ENCODE measurements around the gene MAFB. TPM values are rescaled to one million over a fixed set of nuclear protein-coding genes. Genes with fewer than 3 reads are reported as not detected.

Gene MAFB
- total and polyA plus RNA-seq, 12 donors: 7.5 to 79.0 (median 37.6) TPM

DNA sequence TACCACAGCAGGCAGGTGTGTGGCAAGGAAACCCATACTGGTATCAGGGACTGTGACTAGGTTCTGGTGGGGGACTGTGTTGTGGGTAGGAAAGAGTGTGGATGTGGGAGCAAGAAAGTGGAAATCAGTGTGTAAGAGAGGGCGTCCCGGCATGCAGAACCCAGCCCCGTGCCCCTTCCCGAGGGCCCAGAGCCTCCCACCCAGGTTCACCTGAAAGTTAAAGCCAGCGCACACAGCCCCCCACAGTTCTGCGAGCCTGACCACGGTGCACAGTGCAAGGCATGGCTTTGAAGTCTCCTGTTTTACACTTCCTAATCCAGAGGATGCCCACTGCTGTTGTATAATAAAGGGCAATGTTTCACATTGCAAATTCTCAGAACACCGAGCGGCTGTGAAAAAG lies 22.7 kb downstream of the MAFB start:
- intact Hi-C loops (cut with DNase I): no loop called here
- H3K9me3 ChIP-seq (replicated peaks in 1 of 3): no peaks in the 10 kb centered on the region
- H3K36me3 ChIP-seq (replicated peaks in 1 of 2): no peaks in the 10 kb centered on the region
- H3K4me1 ChIP-seq (replicated peaks in 1 of 2): no peaks in the 10 kb centered on the region
- H3K27ac ChIP-seq: no peak overlapping the region
- WGBS, 4 donors: 82 to 92% (median 86%) methylated on average over 9 of the region's 9 CpGs
- H3K27me3 ChIP-seq: no peaks in the 10 kb centered on the region
- no peak for TF ChIP-seq POLR2A (IDR thresholded peaks at IDR 0.05)
- no peak for DNase-seq
- H3K4me3 ChIP-seq: no peak overlapping the region

GRCh38 chr20:40664891-40665290 lies 24.1 kb downstream of the MAFB start:
- H3K4me3 ChIP-seq: no peak overlapping the region
- TF ChIP-seq, protein P1, sequence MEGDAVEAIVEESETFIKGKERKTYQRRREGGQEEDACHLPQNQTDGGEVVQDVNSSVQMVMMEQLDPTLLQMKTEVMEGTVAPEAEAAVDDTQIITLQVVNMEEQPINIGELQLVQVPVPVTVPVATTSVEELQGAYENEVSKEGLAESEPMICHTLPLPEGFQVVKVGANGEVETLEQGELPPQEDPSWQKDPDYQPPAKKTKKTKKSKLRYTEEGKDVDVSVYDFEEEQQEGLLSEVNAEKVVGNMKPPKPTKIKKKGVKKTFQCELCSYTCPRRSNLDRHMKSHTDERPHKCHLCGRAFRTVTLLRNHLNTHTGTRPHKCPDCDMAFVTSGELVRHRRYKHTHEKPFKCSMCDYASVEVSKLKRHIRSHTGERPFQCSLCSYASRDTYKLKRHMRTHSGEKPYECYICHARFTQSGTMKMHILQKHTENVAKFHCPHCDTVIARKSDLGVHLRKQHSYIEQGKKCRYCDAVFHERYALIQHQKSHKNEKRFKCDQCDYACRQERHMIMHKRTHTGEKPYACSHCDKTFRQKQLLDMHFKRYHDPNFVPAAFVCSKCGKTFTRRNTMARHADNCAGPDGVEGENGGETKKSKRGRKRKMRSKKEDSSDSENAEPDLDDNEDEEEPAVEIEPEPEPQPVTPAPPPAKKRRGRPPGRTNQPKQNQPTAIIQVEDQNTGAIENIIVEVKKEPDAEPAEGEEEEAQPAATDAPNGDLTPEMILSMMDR (IDR thresholded peaks at IDR 0.05): no peak
- TF ChIP-seq POLR2A (IDR thresholded peaks at IDR 0.05): no peak
- no peaks in the 10 kb centered on the region for H3K9me3 ChIP-seq (replicated peaks in 1 of 3)
- WGBS, 4 donors: 90 to 96% (median 94%) methylated on average over 5 of the region's 5 CpGs
- no peak overlapping the region for H3K27ac ChIP-seq
- H3K4me1 ChIP-seq (replicated peaks in 1 of 2): no peaks in the 10 kb centered on the region
- no peaks in the 10 kb centered on the region for H3K36me3 ChIP-seq (replicated peaks in 1 of 2)
- DNase-seq: no peak
- intact Hi-C loops (cut with DNase I): no loop called here
- H3K27me3 ChIP-seq: no peaks in the 10 kb centered on the region

DNA sequence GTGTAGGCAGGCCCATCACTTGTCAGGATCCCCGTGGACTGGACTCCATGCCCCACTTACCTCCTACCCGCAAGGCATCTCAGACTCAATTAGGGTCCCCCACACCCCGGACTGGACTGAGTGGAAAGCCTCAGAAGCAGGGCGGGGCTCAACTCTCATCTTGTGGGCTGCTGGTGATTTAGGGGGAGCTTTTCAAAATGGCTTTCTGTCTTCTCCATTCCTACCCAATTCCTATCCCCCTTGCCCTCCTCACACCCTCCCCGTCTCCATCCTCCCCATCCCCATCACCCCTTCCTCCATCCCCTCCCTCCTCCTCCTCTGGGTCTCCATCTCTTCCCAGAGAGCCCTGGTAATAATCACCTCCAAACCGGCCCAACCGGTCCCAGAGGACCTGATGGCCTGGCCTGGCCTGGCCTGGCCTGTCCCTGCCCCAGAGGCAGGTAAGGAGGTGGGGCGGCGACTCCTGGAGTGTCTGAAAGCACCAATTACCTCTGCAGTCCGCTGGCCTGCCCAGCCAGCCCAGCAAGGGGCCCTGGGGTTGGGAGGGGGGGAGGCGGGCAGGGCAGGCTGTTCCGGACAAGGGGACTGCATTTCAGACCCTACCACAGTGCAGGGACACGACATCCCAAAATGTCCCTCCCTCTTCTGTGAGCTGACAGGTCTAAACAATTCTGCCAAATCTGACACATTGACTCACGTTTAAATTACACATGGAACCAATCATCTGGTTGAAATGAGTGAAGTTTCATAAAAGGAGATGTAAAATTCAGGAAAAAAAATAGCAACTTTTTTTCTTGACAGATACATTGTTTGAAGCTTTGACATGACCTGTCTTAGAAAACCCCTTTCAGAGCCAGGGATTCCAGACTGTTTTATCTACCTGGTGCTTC lies 24.8 kb downstream of the MAFB start:
- Histone ChIP-seq H3K4me1 (replicated peaks in 1 of 2) (no peaks in the 10 kb centered on the region), H3K27ac (no peak overlapping the region), H3K36me3 (replicated peaks in 1 of 2) (no peaks in the 10 kb centered on the region), H3K9me3 (replicated peaks in 1 of 3) (no peaks in the 10 kb centered on the region), H3K4me3 (no peak overlapping the region), H3K27me3 (no peaks in the 10 kb centered on the region)
- DNase-seq: no peak
- TF ChIP-seq POLR2A (IDR thresholded peaks at IDR 0.05): no peak
- TF ChIP-seq, protein P1 (IDR thresholded peaks at IDR 0.05): no peak
- 86 to 88% (median 87%) methylated on average over 8 to 14 of the region's 14 CpGs for WGBS, 4 donors
- intact Hi-C loops (cut with DNase I): no loop called here

DNA sequence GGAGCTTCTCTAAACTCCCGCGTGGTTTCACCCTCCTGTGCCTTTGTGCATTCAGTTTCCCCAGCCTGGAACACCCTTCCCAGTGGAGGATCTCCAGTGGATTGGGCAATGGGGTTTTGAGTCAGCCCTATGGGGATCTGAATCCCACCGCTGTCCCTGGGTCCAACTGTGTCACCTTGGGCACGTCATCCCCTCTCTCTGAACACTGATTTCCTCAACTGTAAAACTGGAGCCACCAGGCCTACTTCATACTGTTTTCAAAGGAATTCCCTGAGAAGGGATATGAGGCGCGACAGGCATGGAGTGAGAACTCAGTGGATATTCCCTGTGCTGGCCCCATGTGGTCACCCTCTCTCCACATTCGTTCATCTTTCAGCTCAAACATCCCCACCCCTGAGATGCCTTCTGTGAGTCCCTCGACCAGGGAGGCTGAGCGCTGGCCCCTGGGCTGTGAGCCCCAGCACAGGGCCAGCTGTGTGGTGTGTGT lies 25.7 kb downstream of the MAFB start:
- Histone ChIP-seq H3K4me3 (no peak overlapping the region), H3K27me3 (no peaks in the 10 kb centered on the region), H3K27ac (no peak overlapping the region), H3K36me3 (replicated peaks in 1 of 2) (no peaks in the 10 kb centered on the region), H3K9me3 (replicated peaks in 1 of 3) (no peaks in the 10 kb centered on the region), H3K4me1 (replicated peaks in 1 of 2) (no peaks in the 10 kb centered on the region)
- TF ChIP-seq, protein P1 (IDR thresholded peaks at IDR 0.05): no peak
- TF ChIP-seq POLR2A (IDR thresholded peaks at IDR 0.05): no peak
- intact Hi-C loops (cut with DNase I): no loop called here
- WGBS, 4 donors: 78 to 94% (median 89%) methylated on average over 5 to 9 of the region's 9 CpGs
- no peak for DNase-seq
